ENCODE measurements around the gene ALG8.

- TF ChIP-seq CTCF (IDR thresholded peaks at IDR 0.05; ENCODE audit: poor library complexity, severe bottlenecking) (no peak), EZH2 (IDR thresholded peaks at IDR 0.05; ENCODE audit: borderline replicate concordance, insufficient read depth, low read length, poor library complexity, severe bottlenecking) (no peak), TAF1 (IDR thresholded peaks at IDR 0.05; ENCODE audit: low read depth) (peak; percentile 15), POLR2AphosphoS5 (IDR thresholded peaks at IDR 0.05) (peak; percentile 14), MXI1 (conservative IDR thresholded peaks at IDR 0.05; ENCODE audit: poor library complexity, severe bottlenecking) (peak; percentile 54), EP300 (conservative IDR thresholded peaks at IDR 0.05; ENCODE audit: poor library complexity, severe bottlenecking) (no peak)
Measured at GRCh38 chr11:78188286-78189173, 49.1 kb upstream of the ALG8 start, which contains the start of the genes KCTD21 and USP35.
